Left renal pelvis (tissue), 4 donors: ENCODE data around the gene ERC2. TPM values are rescaled to one million over a fixed set of nuclear protein-coding genes. Genes with fewer than 3 reads are reported as not detected.

Experiments
- DNase-seq, 4 donors: peaks; one replicate each; pipeline ENCODE4 v3.0.0-alpha.2; 2013; ENCODE audit warnings: low read depth in 4 of 4, low spot score in 3 of 4
- polyA plus RNA-seq, 4 donors: library from polyadenylated mRNA; unstranded; fragments of 120-200 nt; gene quantifications; one replicate each; pipeline ENCODE4 v1.2.1, GENCODE V29; 2013; ENCODE audit not compliant: insufficient read length in 4 of 4

The ERC2 gene
- polyA plus RNA-seq, 4 donors, result 1.2 to 5.3 (median 2.9) TPM

DNA sequence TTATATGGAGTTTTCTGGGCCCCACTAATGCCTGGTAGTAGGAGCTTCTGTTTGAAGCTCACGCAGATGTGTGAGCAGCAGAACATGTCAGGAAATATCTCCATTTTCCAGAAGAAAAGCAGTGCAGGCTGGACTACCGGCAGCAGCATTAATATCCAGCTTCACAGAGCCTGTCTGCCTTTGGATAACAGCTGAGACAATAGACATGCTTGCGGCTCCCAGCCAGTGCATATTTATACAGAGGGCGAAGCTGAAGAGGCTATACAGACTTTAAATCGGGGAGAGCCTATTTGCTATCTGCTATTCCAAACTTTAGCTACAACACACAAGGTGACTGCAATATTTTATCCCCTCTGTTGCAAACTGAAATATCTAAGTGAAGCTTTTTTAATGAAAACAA lies 731.1 kb downstream of the ERC2 start:
- no peak for DNase-seq

DNA sequence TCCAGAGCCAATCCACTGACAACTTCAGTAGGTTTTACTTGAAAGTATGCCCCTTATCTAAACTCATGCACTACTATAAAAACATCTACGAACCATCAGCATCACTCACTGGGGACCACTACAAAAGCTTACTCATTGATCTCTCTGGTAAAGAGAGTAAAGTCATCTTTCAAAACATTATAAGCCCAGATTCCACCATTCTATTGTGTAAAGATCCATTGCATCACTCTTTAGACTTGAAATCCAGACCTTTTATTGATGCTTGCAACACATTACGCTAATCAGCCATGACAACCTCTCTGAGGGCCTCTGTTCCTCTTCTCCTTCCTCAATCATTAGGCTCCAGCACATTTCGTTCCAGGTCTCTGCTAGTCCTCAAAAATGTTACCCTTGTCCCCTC lies 732.3 kb downstream of the ERC2 start:
- DNase-seq, result no peak

DNA sequence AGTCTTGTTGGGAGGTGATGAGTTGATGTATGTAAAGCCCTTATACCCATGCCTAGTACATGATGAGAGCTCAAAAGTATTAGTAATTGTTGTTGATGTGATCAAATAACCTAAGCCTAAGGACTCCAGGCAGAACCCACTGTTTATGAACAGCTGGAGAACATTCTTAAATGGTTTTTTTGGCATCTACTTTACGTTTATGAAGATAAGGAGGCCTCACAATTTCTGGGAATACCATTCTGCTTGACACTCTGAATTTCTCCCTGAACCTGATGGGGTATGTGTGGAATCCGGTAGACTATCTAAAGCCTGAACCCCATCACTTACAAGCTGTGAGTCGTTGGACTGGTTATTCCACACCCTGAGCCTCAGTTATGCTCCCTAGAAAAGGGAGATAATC lies 736.5 kb downstream of the ERC2 start:
- DNase-seq, result no peak

DNA sequence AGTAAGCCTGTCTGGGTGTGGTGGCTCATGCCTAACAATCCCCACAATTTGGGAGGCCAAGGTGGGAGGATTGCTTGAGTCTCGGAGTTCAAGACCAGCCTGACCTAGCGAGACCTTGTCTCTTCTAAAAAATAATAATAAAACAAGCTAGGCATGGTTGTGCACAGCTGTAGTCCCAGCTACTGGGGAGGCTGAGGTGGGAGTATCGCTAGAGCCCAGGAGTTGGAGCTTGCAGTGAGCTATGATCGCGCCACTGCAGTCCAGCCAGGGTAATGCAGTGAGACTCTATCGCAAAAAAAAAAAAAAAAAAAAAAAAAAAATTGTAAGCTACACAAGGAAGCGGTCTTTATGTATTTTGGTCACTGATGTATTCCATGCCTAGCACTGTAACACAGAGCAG lies 738.7 kb downstream of the ERC2 start:
- DNase-seq, result no peak

DNA sequence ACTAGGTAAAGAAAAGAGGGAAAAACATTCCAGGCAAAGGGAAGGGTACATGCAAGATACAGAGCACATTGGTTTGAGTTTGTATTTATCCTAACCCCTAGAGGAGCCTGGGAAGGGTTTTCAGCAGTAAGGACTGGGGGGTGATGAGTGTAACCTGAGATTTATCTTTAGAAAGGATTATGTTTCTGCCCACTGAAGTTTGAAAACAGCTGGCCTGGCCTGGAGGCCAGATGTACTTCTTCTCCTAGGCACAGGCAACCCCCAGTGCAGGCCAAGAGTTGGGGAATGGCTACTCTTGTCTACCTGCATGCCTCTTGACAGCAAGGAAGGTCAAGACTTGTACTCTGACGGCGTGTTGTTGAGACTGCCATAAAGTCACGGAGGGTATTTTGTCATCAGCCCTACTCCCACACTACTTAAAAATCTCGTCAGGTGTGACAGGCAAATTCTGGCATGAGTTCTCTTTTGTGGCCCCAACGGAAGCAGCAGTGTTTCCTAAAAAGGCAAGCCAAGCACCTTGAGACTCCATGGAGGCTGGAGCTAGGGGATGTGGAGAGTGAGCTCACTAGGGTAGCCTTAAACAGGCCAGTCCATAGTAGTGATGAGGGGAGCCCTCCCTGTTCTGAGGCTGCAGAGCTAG lies 739.7 kb downstream of the ERC2 start:
- no peak for DNase-seq

DNA sequence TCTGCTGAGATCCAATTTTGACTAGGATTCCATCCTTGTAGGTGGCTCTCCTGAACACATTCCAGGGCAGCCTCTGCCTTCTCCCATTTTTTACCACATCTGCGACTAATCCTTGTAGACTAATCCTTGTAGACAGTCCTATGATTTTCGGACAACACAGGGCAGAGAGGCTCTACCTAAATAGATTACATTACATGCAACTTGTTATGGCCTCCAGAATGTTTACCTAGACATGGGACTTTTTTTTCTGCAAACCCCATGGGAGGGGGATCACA lies 741.8 kb downstream of the ERC2 start:
- no peak for DNase-seq

DNA sequence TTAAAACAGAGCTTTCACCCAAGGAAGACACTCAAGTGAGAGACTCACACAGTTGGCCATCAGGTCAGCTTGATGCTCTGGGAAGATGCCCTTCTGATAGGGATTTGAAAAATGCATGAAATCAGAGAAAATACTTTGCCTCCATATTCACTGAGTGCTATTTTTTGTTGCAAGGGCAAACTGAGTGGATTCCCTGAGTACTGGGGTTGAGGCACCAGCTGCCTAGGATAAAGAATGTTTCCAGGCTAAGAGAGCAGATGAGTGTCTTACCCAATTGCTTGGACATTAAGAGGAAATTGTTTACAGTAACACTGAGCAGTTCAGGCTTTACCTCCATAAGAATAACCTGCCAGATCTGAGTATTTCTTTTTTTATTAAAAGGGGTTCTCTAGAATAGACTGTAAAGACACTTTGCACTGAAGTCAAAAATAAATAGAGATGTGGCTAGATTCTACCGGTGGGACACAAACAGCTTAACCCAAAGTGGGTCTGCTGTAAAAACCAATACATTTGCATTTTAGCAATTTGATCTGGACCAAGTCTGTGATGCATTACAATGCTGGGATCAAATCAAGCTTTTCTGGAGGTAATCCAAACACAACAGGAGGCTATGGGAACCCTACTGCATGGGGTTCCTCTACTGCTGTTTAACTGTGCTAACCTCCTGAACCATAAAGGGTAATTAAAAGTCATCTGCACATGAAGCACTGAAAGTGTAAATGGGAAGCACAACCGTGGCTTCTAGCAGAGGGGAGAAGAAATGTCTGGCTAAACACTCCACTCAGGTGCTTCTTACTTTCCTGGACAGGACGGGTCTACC lies 742.4 kb downstream of the ERC2 start:
- DNase-seq, result no peak

DNA sequence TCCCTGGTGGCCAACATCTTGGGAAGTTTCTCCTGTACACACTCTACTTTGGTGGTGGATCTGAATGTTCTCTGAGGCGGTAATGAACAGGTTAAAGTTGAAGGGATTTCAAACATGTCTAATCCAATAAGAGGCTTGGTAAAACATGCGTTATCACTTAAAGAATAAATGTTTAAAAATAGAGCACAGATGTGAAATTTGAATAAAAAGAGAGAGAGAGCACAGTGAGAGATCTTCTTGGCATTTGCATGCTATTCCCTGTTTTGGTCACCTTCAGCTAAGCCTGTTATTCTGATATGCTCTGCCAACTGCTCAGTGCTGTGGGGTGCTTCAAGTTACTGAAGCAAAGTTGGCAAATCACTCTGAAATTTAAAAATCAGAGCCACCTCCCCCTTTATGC lies 743.4 kb downstream of the ERC2 start:
- DNase-seq, result no peak

DNA sequence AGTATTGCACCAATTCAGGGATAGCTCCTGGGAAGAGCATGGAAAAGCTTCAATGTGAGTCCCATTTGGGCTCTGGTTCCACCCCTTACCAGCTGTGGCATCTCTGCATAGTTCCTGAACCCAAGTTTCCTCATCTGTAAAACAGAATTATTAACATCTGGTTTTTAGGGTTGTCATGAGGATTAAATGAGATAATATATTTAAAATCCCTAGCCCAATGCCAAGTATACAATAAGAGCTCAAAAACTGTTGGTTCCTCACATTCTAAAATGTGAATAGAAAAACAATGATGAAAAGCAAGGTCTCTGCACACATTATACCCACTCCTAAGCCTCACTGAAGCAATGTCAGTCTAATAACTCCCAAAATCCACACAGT lies 743.9 kb downstream of the ERC2 start:
- no peak for DNase-seq

DNA sequence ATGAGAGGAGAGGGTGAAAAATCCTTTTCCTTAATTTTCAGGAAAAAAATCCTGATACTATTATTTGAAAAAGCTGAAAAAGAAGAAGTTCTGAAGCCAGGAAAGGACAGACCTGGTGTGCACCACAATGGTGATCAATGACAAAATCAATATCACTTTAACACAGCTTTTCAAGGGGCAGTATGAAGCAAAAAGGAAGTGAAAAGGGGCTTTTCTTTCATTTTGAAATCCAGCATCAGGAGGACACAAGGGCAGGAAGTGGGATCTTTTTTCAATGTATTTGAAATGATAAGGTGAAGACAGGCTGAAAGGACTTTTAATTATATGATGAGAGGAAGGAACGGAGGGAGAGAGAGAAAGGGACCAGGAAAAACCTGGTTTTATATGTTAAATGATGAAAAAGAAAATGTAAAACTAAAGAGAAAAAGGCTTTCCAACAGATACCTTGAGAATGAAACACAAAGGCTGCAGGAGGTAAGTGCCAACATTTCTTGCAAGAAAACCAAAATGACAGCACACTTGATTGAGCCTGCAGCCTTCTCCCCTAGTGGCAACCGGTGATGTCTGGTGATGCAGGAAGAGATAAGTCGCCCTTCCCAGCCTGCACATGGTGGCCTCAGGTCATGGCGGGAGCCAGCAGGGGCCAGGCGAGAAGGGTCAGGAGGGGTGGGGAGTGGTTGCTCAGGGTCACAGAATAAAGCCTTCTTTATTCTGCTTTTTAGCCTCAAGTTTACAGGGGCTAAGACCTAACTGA lies 744.4 kb downstream of the ERC2 start:
- no peak for DNase-seq

DNA sequence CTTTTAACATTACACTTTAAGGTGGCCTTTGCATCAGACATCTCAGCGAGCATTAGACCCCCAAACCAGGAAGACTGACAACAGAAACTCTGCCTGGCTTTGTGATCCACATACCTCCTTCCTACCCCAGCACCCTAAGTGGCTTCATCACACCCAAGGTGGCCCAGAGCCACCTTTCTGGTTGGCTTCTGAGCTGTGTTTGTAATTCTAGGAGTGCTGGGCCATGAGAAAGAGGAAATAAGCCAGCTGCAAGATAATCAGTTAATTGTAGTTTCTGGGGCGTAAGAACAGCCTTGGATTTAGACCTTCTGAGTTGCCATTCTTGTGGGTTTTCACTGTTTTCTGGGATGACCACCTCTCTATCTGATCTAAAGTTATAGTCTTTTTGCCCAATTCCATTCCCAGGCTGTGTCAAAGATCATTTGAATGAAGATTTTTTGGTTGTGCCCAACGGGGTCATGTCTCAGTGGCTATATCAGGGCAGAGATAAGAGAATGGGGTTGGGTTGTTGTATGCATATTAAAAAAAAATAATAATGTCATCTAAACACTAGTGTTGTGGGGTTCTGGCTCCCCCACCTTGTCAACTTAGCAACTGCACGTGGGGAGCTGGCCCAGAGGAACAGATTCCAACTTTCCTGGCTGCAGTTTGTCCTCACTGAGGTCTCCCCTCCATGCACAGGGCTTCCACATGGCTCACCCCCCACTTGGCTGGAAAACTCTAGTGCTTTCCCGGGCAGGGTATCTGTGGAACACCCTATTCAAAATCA lies 746.4 kb downstream of the ERC2 start:
- DNase-seq, result no peak

DNA sequence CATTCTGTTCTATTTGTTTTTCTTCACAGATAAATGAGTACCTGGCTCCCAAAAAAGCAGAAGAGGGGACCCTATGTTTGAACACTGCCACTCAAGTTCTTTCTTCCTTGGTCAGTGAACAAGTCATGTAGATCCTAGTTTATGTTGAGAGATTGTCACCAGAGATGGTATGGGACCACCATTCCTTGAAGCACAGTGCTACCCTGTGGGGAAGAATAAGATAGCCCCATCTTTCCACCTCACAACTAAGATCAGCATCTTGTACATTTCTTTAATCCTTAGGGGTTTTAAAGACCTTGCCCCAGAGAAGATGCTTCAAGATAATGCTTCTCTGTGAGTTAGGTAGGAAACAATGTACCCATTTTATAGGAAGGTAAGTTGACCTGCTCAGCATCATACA lies 747.7 kb downstream of the ERC2 start:
- no peak for DNase-seq

DNA sequence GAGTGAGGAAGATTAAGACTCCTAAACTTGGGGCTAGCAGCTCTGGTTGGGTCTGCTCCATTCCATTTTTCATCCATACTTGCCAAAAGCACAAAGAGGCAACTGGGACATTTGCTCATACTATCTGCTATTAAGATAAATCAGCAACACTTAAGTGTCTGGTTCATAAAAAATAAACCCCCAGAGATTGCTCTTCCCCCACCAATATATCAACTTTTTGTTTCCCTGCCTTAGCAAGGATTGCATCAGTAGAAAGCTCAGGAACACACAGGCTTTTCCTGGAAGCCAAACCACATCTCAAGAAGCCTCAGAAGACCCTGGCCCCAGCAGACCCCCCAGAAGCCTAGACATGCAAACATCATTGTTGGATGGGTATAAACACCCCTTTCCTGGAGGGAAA lies 748.8 kb downstream of the ERC2 start:
- no peak for DNase-seq

DNA sequence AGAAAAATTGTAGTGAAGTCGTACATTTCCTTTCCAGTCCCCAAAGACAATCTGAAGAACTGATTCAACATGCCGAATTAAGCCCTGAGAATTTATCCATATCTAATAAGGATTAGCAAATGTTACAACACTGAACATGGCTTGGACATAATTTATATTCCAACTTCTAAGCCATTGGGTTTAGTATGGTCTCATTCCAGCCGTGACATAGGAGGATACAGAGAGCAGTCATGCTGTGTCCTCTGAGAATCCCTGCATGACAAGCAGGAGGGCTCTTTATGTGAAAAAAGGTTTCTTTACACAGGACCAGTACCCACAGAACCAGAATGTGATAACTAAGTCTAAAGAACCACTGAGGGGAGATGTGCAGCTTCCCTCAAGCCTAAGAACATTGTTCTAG lies 749.3 kb downstream of the ERC2 start:
- no peak for DNase-seq

DNA sequence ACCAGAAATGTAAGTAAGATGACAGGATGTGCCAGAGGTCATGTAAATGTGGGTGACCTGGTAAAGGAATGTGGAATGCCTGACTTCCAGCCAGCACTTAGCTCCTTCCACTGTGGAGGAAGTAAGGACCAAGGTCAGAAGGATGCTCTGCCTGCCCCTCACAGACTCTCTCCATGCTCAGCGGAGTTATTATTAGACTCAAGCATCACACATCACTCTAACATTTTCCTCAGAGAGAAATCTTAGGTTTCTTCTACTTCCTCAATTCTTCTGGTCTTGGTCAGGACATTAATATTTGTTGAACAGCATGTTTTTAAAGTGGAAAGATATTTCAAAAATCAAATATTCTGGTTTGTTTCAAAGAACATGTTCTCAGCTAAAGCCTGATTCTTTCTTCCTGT lies 749.7 kb downstream of the ERC2 start:
- DNase-seq, result no peak

DNA sequence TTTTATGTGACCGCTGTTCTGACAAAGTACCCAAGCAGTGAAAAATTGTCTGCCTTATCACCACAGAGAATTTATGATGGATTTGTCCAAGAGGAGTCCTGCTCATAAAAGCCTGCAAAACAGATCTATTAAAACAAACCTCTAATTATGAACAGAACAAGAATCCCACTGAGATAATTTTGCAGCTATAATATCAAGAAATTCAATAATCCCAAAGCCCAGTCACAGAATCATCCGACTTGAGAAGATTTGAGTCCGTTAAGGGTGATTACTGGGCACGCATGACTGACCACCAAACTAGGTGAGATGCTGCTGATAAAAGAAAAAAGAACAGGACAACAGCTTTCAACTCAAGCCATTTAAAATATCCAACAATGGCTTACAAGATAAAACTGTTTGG lies 750.2 kb downstream of the ERC2 start:
- no peak for DNase-seq

DNA sequence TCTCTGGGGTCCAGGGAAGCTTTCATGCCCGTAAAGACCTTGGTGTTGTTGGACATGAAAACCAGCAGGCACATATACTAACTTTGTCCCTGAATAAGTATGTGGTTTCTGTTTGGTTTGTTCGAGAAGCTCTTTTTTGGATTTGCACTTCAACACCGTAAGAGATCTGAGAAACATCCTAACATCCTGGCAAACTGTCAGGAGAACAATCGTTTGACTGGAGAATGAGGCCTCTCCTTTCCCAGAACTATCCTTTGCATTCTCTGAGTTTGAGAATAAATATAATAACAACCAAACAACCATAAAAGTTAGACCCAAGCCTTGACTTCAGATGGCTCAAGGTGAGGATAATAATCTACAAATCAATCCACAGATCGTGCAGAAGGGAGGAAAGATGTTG lies 750.8 kb downstream of the ERC2 start:
- DNase-seq, result no peak

DNA sequence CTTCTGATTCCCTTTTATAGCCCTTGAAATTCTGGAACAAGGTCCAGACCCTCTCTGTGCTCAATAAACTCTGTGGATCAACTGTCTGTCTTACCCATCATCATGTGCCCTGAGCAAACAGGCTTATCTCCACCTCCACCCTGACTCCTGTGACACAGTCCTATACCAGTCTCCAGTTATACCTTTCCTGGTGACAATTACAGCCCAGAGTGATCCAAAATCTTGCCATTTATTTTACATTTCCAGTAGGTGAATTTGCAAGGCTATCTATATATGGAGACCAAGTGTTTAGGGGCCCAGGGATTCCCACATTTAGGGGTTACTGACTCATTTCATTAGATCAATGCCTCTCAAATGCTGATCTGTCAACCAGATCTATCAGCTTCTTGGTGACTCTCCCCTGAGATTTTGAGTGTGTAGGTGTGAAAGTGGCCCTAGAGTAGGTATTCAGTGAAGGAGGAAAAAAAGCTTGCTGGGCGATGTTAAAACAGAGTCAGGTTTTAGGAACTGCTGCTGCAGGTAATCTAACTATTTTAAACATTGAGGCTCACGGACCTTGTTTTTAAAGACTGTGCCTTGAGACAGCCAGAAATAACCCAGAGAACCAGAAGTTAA lies 751.5 kb downstream of the ERC2 start:
- DNase-seq, result no peak

DNA sequence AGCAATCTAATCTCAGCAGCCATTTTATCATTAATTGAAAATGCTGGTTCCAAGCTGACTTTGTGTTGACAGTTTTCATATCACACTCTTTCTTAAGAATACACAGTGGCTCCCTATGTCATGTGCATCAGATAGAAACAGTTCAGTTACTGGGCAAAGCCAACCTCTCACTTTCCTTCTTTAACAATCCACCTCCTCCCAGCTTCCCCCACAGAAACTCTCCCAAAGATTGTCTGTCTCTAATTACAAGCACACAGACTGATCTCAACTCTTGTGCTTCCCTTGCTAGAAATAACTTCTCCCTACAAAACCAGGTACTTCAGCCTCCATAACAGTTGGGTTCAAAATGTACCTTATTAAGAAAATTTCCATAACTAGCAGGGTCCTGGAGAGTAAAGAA lies 752.2 kb downstream of the ERC2 start:
- DNase-seq, result no peak

DNA sequence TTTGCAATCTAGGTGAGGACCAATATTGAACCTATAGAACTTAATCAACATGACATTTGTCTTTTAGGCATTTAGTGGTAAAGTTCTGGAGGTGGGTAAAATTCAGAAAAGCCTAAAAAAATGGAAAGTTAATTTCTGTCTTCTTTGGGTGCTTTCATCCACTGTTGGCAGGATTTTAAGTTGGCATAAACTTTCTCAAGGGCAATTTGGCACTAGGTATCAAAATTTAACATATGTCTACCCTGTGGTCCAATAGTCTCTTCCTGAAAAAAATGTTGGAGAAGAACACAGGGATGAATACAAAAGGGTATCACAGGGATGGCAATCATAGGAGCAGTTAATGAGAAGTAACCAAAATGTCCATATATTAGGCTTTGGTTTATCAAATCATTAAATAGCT lies 754.2 kb downstream of the ERC2 start:
- no peak for DNase-seq

DNA sequence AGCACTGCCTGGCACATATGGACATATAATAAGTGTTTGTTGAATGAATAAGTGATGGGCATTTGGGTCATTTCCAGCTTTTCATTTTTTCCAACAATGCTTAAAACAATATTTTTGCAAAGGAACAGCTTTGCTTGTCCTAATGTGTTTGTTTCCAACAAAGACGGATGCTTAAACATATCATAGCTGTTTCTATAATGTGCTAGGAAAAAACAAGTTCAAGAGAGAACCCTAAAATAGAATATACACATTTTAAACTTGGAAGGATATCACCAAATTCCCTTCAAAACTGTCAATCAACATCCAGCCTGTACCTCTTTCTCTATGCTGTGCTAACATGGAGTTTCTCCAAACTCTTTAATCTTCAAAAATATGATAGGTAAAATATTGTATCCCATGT lies 756.6 kb downstream of the ERC2 start:
- DNase-seq, result no peak
